Measurements from ENCODE around the gene MICU1.
A peak's percentile ranks its signal among the peaks of the same experiment; 100 is the strongest.

The MICU1 gene

GRCh38 chr10:72322280-72323058, 303.4 kb downstream of the MICU1 start:
- DNase-seq = no peak

- DNase-seq = no peak
These were observed 303.9 kb downstream of the MICU1 start for GRCh38 chr10:72322030-72322279.

- no peak for DNase-seq
These were observed 304.4 kb downstream of the MICU1 start for GRCh38 chr10:72321248-72322029.

GRCh38 chr10:72320676-72321247, 305.1 kb downstream of the MICU1 start:
- peak; percentile 83 to 92 for DNase-seq

GRCh38 chr10:72319416-72320254, 306.2 kb downstream of the MICU1 start:
- peak in 1 of 2 experiments; percentile 66 for DNase-seq

- no peak for DNase-seq
These were observed 307.2 kb downstream of the MICU1 start for GRCh38 chr10:72318418-72319262.
